HG03045 (cell line): ENCODE results near the gene TJAP1.
A peak's percentile ranks its signal among the peaks of the same experiment; 100 is the strongest.

ENCODE experiments used
- ATAC-seq: cut with Tn5 transposase; IDR thresholded peaks from one replicate; pipeline ENCODE4 v1.9.1; 2021; ENCODE audit warnings: mild to moderate bottlenecking, moderate library complexity; ENCODE audit not compliant: unreplicated experiment

The TJAP1 gene

GRCh38 chr6:43477235-43478007, at the start of gene TJAP1:
TJAP1 (plus strand) TSS chr6:43477570; CDS start chr6:43499002, 21,432 bp downstream.
- ATAC-seq, result peak; percentile 91

- no peak for ATAC-seq
Observed at GRCh38 chr6:43428112-43428570, 49.2 kb upstream of the TJAP1 start.

GRCh38 chr6:43428874-43429273, 48.5 kb upstream of the TJAP1 start:
- ATAC-seq, result no peak

GRCh38 chr6:43432009-43432945, 45.1 kb upstream of the TJAP1 start:
- no peak for ATAC-seq

GRCh38 chr6:43433148-43433547, 44.2 kb upstream of the TJAP1 start:
- no peak for ATAC-seq

- ATAC-seq, result no peak
Observed at GRCh38 chr6:43434001-43434840, 43.1 kb upstream of the TJAP1 start.

- ATAC-seq, result no peak
Observed at GRCh38 chr6:43434943-43435342, 42.4 kb upstream of the TJAP1 start.

- no peak for ATAC-seq
Observed at GRCh38 chr6:43435682-43436437, 41.5 kb upstream of the TJAP1 start.

GRCh38 chr6:43436577-43437282, 40.6 kb upstream of the TJAP1 start:
- no peak for ATAC-seq

GRCh38 chr6:43437700-43438099, 39.7 kb upstream of the TJAP1 start:
- ATAC-seq, result no peak

- no peak for ATAC-seq
Observed at GRCh38 chr6:43442935-43443334, 34.4 kb upstream of the TJAP1 start.

GRCh38 chr6:43444036-43444435, 33.3 kb upstream of the TJAP1 start:
- ATAC-seq, result no peak

- no peak for ATAC-seq
Observed at GRCh38 chr6:43444582-43444981, 32.8 kb upstream of the TJAP1 start.

GRCh38 chr6:43445576-43445975, 31.8 kb upstream of the TJAP1 start:
- ATAC-seq, result no peak

GRCh38 chr6:43447604-43448003, 29.8 kb upstream of the TJAP1 start:
- no peak for ATAC-seq

GRCh38 chr6:43448916-43449315, 28.5 kb upstream of the TJAP1 start:
- no peak for ATAC-seq

- no peak for ATAC-seq
Observed at GRCh38 chr6:43450699-43451131, 26.7 kb upstream of the TJAP1 start.

- ATAC-seq, result no peak
Observed at GRCh38 chr6:43451348-43451747, 26.0 kb upstream of the TJAP1 start.

GRCh38 chr6:43451939-43452338, 25.4 kb upstream of the TJAP1 start:
- ATAC-seq, result no peak
